ENCODE data around the gene GTF3C5.

DNA sequence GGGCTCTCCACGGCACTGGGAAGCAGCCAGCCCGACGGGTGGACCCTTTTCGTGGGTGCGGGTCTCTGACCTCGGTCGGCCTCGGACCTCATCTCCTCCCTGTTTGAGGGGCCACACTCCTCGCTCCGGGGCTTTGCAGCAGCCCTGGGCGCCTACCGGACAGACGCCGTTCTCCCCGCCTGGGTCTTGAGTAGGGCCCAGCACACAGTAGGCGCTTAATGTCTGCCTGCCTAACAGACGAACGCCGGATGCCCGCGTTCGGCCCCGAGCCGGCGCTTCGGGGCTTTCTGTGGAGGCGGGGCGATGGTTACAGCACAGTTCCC lies 842 bp upstream of the GTF3C5 start:
- TF ChIP-seq EZH2 (IDR thresholded peaks at IDR 0.05; ENCODE audit: borderline replicate concordance, low read length) = no peak
- no peak for TF ChIP-seq CTCF (conservative IDR thresholded peaks at IDR 0.05 in 1 of 2, IDR thresholded peaks at IDR 0.05 in 1 of 2; ENCODE audit: extremely low read depth in 1 of 2, insufficient read depth in 1 of 2, low read depth in 1 of 2, low read length in 2 of 2)

Measured in mammary epithelial cell (primary cell).